CD1c-positive myeloid dendritic cell (primary cell): ENCODE results near the gene ENTPD3.
"Not testable (repeated sequence)": the region's sequence is repeated elsewhere in the genome, so short reads cannot be mapped to it uniquely, and the experiment has no call there.

ENCODE experiments used
- DNase-seq: peaks from one replicate; pipeline ENCODE4 v3.0.0-alpha.2; 2016; ENCODE audit errors: extremely low spot score

Gene ENTPD3

DNA sequence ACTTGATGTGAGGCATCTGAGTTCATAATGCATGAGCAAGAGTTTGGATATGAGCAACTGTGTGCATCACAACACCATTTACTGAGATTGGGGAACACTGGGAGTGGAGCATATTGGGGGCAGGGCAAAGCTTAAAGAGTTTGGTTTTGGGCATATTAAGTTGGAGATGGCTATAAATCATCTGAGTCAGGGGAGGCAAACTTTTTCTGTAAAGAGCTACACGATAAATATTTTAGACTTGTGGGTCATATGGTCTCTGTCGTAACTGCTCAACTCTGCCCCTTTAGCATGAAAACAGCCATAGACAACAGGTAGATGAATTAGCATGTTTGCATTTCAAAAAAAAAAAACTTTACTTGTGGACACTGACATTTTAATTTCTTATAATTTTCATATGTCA lies 20.0 kb downstream of the ENTPD3 start:
- DNase-seq, result no peak

DNA sequence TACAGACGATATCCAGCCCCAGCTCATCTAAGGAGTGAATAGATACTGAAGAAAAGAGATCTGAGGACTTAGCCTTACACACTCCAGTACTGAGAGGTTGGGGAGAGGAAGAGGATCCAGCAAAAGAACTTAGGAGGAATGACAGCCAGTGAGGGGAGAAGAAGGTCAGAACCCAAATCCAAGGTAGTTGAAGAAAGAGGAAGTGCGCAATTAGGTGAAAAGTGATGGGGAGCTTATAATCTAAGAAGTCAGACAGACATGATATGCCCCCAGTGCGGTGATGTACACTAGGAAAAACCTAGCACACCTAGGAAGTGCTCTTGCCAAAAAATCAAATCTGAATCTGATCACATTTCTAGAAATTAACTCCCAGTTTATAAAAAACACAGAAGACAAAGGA lies 20.6 kb downstream of the ENTPD3 start:
- DNase-seq, result no peak

DNA sequence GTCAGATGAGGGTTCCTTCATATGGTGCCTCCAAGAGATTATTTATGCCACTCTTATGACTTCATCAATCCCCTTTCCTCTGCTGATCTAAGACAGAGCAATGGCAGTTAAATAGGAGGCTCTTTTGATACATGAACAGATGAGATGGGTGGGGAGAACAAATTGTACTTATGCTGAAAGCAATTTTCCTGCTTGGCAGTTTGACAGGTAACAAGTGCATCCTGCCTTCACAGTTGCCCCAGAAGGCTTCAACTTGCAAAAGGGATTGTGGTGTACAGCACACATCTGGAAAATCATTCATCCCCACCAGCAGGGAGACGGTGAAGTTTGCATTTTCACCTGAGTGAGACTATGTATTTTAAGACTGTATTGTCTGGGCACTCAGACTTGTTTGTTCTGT lies 27.3 kb downstream of the ENTPD3 start:
- DNase-seq, result no peak

DNA sequence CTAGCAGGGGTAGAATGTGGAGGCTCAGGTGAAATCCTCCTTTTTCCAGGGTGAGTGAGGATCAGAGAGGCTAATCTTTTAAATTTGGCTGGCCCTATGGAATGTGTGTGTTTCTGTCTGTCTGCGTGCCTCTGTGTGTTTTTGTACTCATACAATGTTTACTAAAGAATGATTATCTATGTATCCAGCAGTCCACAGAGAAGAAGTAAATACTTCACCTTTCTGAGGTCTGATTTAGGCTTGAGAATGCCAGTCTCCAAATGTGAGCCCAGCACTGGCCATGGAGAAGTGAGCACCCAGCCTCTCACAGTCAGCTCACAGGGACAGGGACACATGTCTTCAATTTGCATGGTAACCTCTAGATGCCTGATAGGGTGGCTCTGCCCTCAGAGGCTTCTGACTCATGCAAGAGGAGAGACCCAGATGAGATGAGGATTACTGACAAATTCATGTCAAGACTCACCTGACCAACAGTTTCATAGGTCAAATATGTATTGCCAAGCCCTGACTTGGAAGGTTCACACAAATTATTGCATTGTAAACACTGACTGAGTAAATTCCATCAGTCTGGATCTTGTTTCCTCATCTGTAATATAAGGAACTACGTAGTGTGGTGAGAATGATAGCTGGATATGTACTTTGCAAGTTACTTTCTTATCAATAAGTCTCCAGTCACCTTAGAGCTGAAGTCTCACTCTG lies 31.0 kb downstream of the ENTPD3 start:
- DNase-seq, result no peak

DNA sequence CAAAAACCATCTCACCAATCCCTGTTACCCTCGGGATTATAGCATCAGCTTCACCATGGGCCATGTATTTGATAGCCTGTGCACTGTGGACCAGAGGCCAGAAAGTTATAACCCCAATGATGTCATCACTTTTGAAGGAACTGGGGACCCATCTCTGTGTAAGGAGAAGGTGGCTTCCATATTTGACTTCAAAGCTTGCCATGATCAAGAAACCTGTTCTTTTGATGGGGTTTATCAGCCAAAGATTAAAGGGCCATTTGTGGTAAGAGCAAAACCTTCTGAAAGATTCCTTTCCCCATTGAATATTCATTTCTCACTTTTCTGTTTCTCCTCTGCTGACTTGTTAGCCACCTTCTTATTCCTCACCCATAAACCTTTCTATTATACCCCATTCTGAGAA lies 35.9 kb downstream of the ENTPD3 start:
- DNase-seq, result no peak

DNA sequence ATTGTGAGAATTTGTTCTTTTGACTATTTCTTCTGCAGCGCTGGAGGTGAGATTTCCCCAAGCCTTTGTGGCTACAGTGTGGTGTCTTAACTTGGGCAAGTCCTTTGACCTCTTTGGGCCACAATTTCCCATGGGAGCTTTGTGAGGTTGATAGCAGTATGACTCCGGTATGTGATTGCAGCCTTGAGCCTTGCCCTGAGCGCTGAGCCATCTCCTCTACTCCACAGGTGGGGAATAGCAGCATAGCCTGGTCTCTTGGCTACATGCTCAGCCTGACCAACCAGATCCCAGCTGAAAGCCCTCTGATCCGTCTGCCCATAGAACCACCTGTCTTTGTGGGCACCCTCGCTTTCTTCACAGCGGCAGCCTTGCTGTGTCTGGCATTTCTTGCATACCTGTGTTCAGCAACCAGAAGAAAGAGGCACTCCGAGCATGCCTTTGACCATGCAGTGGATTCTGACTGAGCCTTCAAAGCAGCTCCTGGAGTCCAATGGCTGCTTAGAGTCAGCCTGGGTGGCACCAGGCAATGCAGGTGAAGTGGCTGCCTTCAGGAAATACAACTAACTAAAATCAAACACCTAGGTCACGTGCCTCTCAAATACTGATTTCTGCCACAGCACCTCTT lies 40.2 kb downstream of the ENTPD3 start:
- no peak for DNase-seq

DNA sequence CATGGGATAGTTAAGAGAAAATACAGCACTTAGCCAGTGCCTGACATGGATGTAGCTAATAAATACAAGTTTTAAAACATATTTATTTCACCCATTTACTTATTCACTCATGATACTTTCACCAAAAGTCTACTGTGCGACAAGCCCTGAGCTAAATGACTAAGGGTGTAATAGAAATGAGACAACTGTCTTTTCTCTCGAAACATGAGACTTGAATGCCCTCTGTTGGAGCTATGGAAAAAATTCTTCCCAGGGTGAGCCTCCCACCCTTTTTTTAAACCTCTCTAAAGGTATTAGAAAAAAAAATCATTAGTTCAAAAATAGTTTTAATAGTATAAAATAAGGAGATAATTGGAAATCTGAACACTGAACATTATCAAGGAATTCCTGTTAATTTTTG lies 45.8 kb downstream of the ENTPD3 start:
- DNase-seq, result no peak

DNA sequence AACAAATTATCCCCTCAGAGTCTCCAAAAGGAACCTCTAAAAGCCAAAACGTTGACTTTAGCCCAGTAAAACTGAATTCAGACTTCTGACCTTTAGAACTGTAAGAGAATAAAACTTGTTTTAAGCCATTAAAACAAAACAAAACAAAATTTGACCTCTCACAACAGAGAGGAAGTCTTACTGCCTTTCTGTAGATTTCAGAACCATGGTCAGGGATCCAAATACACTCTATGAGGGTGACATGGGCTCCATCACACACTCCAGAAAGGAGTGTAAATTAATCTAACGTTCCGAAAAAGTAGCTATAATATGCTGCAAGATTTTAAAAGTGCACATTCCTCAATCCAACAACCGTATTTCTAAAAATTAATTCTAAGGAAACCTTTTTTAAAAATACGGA lies 50.9 kb downstream of the ENTPD3 start:
- no peak for DNase-seq

DNA sequence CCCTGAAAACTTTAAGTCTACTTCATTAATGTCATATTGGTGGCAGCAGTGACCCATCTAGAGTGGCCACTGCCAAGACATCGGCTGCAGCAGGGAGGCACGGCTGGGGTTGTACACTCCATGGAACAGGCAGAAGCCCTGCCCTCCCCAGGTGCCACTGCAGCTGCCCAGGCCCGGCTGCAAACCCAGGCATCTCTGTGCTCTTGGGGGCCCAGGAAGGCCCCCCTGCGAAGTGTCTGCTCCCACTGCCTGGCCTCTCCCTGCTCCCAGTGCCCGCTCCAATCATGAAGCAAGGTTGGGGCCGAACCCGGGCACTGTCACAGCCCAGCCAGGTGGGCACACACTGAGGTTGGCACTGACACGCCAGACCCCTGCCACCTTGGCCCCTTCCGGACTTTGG lies 58.1 kb downstream of the ENTPD3 start:
- DNase-seq, result no peak

DNA sequence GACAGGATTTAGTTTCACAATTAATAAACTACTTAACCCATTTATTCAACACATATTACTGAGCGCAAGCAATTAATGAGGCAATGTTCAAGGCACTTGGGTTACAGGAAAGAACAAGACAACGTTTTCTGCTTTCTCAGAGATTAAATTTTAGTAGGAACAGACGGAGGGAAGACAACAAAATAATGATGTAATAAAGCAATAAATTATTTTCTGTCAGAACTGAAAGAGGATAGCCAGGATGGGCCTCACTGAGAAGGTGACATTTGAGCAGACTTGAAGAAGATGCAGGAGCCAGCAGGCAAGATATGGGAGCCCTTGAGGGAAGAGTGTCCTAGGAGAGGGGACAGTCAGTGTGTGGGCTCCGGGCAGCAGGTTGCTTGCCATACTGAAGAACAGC lies 58.9 kb downstream of the ENTPD3 start:
- DNase-seq, result no peak

DNA sequence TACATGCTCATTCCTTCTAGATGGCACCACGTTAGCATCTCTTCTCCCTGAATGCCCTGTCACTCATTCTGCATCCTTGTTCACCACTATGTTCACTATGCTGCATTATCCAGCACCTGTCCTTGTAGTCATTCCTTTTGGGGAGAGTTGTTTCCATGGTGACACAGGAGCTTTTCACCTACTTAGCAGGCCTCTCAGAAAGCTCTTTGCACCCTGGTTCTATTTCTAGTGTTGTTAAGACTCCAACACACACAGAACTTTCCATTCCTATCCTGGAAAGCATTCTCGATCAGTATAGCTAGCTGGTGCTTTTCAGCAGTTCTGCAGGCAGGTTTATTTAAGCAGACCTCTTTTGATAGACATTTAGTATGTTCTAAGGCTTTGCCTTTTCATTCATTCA lies 63.5 kb downstream of the ENTPD3 start:
- DNase-seq, result no peak

DNA sequence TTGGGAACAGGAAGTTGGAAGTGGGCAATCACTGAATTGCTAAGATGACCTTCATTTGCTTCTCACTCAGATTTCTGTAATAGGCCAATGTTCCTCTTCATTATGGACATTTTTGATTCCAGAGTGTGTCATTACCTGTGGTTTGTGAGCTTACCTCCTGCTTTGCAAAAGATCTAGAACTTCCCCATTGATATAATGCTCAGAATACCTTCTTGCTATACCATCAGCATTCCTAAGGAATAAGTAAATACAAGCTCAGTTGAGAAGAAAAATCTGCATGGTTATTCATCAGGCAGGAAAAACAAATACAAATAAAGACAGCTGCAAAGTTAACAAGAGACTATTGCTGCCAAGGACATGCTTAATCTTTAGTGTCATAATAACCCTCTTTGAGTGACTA lies 64.6 kb downstream of the ENTPD3 start:
- no peak for DNase-seq

DNA sequence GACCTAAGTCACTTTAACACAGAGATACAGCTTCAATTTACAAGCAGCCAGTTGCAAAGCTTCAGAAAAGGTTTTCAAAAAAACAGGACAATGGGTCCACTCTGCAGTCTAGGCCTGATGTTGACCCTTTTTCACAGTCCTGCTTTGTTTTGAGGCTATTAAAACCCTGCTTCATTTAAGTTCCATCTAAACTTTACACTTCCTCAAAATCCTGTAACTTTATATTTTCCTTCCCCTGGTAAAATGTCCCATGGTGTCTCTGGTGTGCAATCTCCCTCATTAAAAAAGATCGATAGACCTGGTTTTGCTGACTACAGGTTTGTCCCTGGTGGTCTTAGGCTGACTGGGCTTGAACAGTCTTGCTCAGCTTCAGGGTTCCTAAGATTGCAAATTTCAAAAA lies 65.1 kb downstream of the ENTPD3 start:
- DNase-seq, result no peak

DNA sequence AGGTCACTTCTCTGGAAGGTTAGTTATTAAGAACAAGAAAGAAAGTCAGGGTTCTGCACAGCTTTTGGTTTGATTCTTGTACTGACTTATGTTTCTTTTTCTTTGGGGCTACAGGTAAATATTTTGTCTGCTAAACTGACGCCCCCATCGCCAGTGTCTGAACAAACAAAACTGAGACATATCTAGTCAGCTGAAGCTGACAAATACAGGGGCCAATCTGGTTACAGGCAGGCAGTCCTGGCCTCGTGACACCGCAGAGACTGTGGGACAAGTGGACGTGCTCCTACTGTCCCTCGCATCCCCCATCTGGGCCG lies 65.5 kb downstream of the ENTPD3 start:
- DNase-seq, result no peak

DNA sequence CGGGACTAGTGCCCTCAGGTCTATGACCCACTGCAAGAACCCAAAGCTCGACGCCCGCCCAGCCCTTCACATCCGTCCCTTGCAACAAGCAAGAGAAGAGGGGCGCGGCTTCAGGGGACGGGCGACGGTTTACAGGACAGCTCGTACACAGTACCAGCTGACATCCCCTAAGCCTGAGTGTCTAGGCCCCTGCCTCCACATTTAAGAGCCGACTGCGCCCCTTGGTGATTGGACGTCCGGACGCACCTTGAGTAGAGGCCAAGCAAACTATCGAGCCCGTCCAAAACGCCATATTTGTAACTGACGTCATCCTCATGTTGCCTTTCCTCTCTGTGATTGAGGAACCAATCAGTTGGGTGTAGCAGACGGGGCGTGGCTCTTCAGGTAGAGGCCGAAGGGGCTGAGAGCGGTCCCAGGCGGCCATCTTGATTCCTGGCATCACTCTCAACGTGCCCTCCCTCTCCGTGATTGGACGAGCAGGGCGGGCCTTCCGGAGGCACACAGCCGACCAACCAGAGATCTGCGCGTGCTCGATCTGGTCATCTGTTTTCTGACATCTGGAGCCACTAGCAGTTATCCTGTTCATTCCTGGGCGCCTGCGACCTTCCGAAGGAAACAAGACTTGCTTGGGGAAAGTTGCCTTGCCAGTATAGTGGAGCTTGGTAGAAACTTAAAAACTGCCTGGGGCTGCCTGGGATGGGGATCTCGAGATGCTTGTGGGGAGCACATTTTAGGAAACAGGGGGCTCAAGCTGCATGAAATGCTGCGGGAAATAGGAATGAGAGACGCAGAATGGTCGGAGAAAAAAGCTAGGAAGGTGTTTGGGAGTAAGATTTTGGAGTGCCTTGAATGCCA lies 66.1 kb downstream of the ENTPD3 start:
- peak; percentile 98 for DNase-seq

DNA sequence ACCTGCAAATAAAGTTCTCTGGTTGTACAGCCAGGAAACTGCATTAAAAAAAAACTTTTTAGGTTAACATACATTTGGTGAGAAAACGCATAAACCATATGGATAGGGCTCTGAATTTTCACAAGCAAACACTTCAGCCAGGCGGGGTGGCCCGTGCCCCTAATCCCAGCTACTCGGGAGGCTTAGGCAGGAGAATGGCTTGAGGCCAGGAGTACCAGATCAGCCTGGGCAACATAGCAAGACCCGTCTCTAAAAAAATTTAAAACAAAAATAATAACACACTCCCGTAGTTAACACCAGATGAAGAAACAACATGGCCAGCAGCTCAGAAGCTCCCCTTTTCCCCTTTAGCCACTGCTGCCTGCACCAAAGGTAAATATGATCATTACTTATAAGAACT lies 66.9 kb downstream of the ENTPD3 start:
- no peak for DNase-seq

DNA sequence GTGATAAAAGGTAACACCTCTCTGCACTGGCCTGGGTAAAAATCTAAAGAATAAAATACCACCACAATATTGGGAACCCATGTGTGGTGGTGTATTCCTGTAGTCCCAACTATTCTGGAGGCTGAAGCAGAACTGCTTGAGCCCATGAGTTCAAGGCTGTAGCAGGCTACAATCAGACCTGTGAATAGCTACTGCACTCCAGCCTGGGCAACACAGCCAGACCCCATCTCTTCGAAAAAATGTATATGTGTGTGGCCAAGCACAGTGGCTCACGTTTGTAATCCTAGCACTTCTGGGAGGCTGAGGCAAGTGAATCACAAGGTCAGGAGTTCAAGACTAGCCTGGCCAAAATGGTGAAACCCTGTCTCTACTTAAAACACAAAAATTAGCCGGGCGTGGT lies 68.3 kb downstream of the ENTPD3 start:
- DNase-seq, result no peak

DNA sequence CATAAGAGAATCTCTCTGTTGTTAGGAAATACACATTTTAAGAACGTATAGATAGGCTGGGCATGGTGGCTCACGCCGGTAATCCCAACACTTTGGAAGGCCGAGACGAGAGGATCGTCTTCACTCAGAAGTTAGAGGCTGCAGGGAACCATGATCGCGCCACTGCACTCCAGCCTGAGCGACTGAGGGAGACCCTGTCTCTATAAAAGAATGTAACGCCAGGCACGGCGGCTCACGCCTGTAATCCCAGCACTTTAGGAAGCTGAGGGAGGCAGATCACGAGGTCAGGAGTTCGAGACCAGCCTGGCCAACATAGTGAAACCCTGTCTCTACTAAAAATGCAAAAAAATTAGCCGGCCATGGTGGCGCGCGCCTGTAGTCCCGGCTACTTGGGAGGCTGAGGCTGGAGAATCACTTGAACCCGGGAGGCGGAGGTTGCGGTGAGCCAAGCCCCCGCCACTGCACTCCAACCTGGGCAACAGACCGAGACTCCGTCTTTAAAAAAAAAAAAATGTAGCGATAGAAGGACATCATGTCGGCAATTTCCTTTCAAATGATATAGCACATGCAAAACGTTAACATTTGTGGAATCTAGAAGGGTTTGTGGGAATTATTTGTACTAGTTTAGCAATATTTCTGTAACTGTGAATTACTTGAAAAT lies 69.4 kb downstream of the ENTPD3 start:
- no peak for DNase-seq

DNA sequence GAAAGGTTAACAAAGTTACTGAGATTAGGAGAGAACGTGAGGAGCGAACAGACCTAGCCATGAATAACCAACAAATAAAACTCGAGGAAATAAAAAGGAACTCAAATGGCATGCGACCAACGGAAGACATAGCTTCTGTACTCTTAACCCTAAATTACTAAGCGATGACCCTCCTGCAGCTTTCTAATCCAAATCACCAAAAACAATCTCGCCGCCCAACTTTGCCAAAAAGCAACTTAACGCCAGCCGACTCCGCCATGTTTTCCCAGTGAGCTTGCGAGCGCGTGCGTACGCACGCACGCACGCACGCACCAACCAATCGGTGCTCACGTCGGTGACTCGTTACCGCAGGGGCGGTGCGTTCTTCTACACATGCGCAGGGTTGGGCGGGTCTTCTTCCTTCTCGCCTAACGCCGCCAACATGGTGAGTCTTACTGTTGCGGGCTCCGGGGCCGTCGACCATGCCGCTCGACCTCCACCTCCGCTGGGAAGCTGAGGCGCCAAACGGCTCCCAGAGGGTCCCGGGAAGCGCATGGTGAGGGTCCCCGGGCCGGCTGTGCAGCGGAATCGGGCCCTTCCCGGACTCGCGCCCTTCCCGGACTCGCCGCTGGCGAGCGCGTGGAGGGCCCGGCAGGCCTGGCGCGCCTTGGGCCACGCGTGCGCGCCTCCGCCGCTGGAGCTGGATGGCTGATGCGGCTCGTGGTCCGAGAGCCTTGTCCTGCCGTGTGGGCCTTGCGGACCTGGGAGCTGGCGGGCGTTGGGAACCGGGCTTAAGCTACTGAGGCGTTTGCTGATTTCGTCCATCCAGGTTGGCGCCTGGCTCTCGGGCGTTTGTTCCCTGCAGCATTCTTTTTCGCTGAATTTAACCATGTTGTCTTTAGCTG lies 70.2 kb downstream of the ENTPD3 start, which contains the start of gene RPL14:
Gene RPL14, plus strand, starts transcription at position 400 of the 884 bp plus-strand sequence. Its CDS starts 133 bp downstream, at position 533.
- DNase-seq, result peak; percentile 99

DNA sequence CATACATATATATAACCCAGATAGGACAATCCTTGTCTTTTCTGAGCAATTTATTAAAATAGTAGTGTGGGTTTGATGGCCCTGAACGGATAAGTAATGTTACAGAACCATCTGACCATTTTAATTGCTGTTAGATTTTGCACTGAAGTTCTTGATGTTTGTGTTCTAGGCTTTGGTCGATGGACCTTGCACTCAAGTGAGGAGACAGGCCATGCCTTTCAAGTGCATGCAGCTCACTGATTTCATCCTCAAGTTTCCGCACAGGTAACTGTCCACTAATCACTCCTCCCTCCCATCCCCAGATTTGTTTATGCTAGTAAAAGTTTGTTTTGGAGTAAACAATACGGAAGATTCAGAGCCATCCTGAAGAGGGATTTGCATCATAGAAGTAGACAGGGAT lies 71.5 kb downstream of the ENTPD3 start:
- DNase-seq, result no peak

DNA sequence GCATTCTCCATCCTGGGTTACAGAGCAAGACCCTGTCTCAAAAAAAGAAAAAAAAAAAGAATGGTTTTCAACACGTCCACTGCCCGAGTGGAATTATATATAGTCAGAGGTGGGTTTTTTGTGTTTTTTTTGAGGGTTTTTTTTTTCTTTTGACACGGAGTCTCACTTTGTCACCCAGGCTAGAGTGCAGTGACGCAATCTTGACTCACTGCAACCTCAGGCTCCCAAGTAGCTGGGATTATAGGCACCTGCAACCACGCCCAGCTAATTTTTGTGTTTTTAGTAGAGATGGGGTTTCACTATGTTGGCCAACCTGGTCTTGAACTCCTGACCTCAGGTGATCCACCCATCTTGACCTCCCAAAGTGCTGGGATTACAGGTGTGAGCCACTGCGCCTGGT lies 73.5 kb downstream of the ENTPD3 start:
- not testable (repeated sequence) for DNase-seq
